GM19438 (cell line): Measurements from ENCODE around the gene WASHC2C.
"Not testable (repeated sequence)": the region's sequence is repeated elsewhere in the genome, so short reads cannot be mapped to it uniquely, and the experiment has no call there.

Experiments
- ATAC-seq: cut with Tn5 transposase; IDR thresholded peaks from one replicate; pipeline ENCODE4 v1.9.1; 2021; ENCODE audit warnings: low read depth; ENCODE audit not compliant: unreplicated experiment

The WASHC2C gene

GRCh38 chr10:45757661-45758396 lies 30.8 kb downstream of the WASHC2C start:
- ATAC-seq = not testable (repeated sequence)

- not testable (repeated sequence) for ATAC-seq
These were observed 34.6 kb downstream of the WASHC2C start for GRCh38 chr10:45761622-45762021.

GRCh38 chr10:45763037-45763436 lies 36.0 kb downstream of the WASHC2C start:
- not testable (repeated sequence) for ATAC-seq

GRCh38 chr10:45768334-45768733 lies 41.3 kb downstream of the WASHC2C start:
- ATAC-seq = not testable (repeated sequence)

GRCh38 chr10:45771757-45772461 lies 44.8 kb downstream of the WASHC2C start:
- not testable (repeated sequence) for ATAC-seq

- not testable (repeated sequence) for ATAC-seq
These were observed 59.2 kb downstream of the WASHC2C start for GRCh38 chr10:45786217-45786616.

GRCh38 chr10:45787212-45787741 lies 60.2 kb downstream of the WASHC2C start:
- not testable (repeated sequence) for ATAC-seq

GRCh38 chr10:45789991-45790390 lies 62.9 kb downstream of the WASHC2C start:
- not testable (repeated sequence) for ATAC-seq

- not testable (repeated sequence) for ATAC-seq
These were observed 63.8 kb downstream of the WASHC2C start for GRCh38 chr10:45790694-45791426.

GRCh38 chr10:45794761-45795160 lies 67.7 kb downstream of the WASHC2C start:
- ATAC-seq = not testable (repeated sequence)

- ATAC-seq = not testable (repeated sequence)
These were observed 76.3 kb downstream of the WASHC2C start for GRCh38 chr10:45803060-45804010.

GRCh38 chr10:45804996-45805395 lies 77.9 kb downstream of the WASHC2C start:
- not testable (repeated sequence) for ATAC-seq

- no peak for ATAC-seq
These were observed 82.8 kb downstream of the WASHC2C start for GRCh38 chr10:45809837-45810236.

GRCh38 chr10:45811075-45811474 lies 84.0 kb downstream of the WASHC2C start:
- no peak for ATAC-seq

GRCh38 chr10:45812959-45813358 lies 85.9 kb downstream of the WASHC2C start:
- ATAC-seq = not testable (repeated sequence)

- ATAC-seq = not testable (repeated sequence)
These were observed 87.1 kb downstream of the WASHC2C start for GRCh38 chr10:45814146-45814545.

GRCh38 chr10:45817130-45817859 lies 90.2 kb downstream of the WASHC2C start:
- no peak for ATAC-seq

GRCh38 chr10:45817912-45818311 lies 90.8 kb downstream of the WASHC2C start:
- ATAC-seq = no peak

GRCh38 chr10:45819552-45819951 lies 92.5 kb downstream of the WASHC2C start:
- ATAC-seq = no peak
